ENCODE results near the gene RHOH. TPM values are rescaled to one million over a fixed set of nuclear protein-coding genes. Genes with fewer than 3 reads are reported as not detected.

RHOH gene
- total and polyA plus RNA-seq, 10 of the 15 experiments (the other 5 are each of a cell fraction or from before 2014, with no cell fraction given), result 46.5 to 120 (median 57.9) TPM

DNA sequence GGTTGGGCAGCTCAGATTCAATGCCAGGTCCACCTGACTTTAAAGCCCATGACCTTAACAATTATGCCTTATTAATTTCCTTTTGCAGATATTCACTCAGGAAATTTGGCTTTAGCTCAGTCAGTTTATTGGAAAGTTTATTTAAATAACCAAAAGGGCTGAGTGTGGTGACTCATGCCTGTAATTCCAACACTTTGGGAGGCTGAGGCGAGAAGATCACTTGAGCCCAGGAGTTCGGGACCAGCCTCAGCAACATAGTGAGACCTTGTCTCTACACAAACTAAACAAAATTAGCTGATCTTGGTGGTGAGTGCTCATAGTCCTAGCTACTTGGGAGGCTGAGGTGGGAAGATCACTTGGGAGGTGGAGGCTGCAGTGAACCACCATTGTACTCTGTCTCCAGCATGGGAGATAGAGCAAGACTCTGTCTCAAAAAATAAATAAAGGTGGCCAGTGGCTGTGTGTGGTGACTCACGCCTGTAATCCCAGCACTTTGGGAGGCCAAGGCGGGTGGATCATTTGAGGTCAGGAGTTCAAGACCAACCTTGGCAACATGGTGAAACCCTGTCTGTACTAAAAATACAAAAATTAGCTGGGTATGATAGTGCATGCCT, 43.3 kb downstream of the RHOH start:
- Histone ChIP-seq H3K79me2 (ENCODE audit: control insufficient read depth, insufficient read depth, low read length) (peaks cover 68% of the 10 kb centered on the region), H3K9ac (ENCODE audit: control insufficient read depth, insufficient read depth, low read length) (no peak overlapping the region), H3K4me1 (ENCODE audit: control insufficient read depth, insufficient read depth, low read length) (no peaks in the 10 kb centered on the region), H3K4me3 (no peak overlapping the region), H2AFZ (ENCODE audit: control insufficient read depth, low read depth, low read length) (no peak overlapping the region), H3K4me2 (ENCODE audit: control insufficient read depth, insufficient read depth) (no peak overlapping the region), H3K9me3 (replicated peaks; ENCODE audit: control insufficient read depth, insufficient read depth, low read length) (no peaks in the 10 kb centered on the region), H4K20me1 (ENCODE audit: control insufficient read depth, insufficient read depth) (peaks cover 11% of the 10 kb centered on the region), H3K36me3 (ENCODE audit: control insufficient read depth in 2 of 2, insufficient read depth in 2 of 2, low read length in 1 of 2) (peaks cover 26 to 64% of the 10 kb centered on the region in 2 experiments), H3K27me3 (replicated peaks in 1 of 2; ENCODE audit: control insufficient read depth in 2 of 2, insufficient read depth in 2 of 2, low read length in 1 of 2) (no peaks in the 10 kb centered on the region), H3K27ac (ENCODE audit: control insufficient read depth, insufficient read depth) (no peak overlapping the region)
- POLR2A ChIA-PET, result no interaction called here
- FAIRE-seq, result peak; percentile 64
- CTCF ChIA-PET, result interaction anchor here (0.8 to 1.8 kb wide), 4 partner anchors 11 to 688 kb away, joined by 3 to 5 read pairs (median 4); no protein-coding TSS in a partner anchor
- in situ Hi-C loops (cut with MboI), result no loop called here
- no peak for ATAC-seq
- WGBS (ENCODE audit: insufficient coverage, insufficient replicate concordance, low lambda C conversion rate, missing lambda C conversion rate), result 98% methylated on average over 4 of the region's 4 CpGs
- RAD21 ChIA-PET (ENCODE audit: unreplicated experiment), result no interaction called here
- intact Hi-C loops (cut with micrococcal nuclease; ENCODE audit: unreplicated experiment), result no loop called here
- SMC1A ChIA-PET (ENCODE audit: uncharacterized antibody, unreplicated experiment), result interaction anchor here (0.8 to 1.9 kb wide), 3 partner anchors 18 to 68 kb away, joined by 3 to 7 read pairs (median 5); no protein-coding TSS in a partner anchor
- BruUV-seq (replicated peaks), result no TSS peak
- no peak for DNase-seq (ENCODE audit: low read depth, low spot score)
- TF ChIP-seq ZNF622 (IDR thresholded peaks at IDR 0.05) (no peak), TCF7 (IDR thresholded peaks at IDR 0.05; ENCODE audit: borderline replicate concordance) (no peak), ZNF24 (IDR thresholded peaks at IDR 0.05) (no peak), FOS (IDR thresholded peaks at IDR 0.05; ENCODE audit: borderline replicate concordance, extremely low read depth, insufficient read length) (no peak), ESRRA (IDR thresholded peaks at IDR 0.05; ENCODE audit: low read length) (no peak), CBFB (IDR thresholded peaks at IDR 0.05; ENCODE audit: low read depth) (no peak), ZNF207 (IDR thresholded peaks at IDR 0.05; ENCODE audit: borderline replicate concordance) (no peak), POLR2AphosphoS5 (IDR thresholded peaks at IDR 0.05; ENCODE audit: low read length) (no peak; the same call in 1 of the 2 replicates), STAT3 (IDR thresholded peaks at IDR 0.05; ENCODE audit: low read depth, low read length) (no peak), TBL1XR1 (IDR thresholded peaks at IDR 0.05; ENCODE audit: low read depth, low read length) (no peak), BACH1 (IDR thresholded peaks at IDR 0.05; ENCODE audit: borderline replicate concordance) (no peak), KAT2A (conservative IDR thresholded peaks at IDR 0.05; ENCODE audit: control insufficient read depth, low read depth, low read length) (no peak), NBN (IDR thresholded peaks at IDR 0.05) (no peak), FOXK2 (IDR thresholded peaks at IDR 0.05) (no peak), ZNF217 (IDR thresholded peaks at IDR 0.05) (no peak), CHD4 (IDR thresholded peaks at IDR 0.05) (no peak), SIX5 (IDR thresholded peaks at IDR 0.05; ENCODE audit: low read depth, low read length, severe bottlenecking) (no peak), BCL11A (IDR thresholded peaks at IDR 0.05; ENCODE audit: low read depth, low read length) (no peak)
- TF ChIP-seq, protein P1, sequence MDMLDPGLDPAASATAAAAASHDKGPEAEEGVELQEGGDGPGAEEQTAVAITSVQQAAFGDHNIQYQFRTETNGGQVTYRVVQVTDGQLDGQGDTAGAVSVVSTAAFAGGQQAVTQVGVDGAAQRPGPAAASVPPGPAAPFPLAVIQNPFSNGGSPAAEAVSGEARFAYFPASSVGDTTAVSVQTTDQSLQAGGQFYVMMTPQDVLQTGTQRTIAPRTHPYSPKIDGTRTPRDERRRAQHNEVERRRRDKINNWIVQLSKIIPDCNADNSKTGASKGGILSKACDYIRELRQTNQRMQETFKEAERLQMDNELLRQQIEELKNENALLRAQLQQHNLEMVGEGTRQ (IDR thresholded peaks at IDR 0.05; ENCODE audit: borderline replicate concordance, low read depth, low read length), result no peak
- TF ChIP-seq, protein P2, sequence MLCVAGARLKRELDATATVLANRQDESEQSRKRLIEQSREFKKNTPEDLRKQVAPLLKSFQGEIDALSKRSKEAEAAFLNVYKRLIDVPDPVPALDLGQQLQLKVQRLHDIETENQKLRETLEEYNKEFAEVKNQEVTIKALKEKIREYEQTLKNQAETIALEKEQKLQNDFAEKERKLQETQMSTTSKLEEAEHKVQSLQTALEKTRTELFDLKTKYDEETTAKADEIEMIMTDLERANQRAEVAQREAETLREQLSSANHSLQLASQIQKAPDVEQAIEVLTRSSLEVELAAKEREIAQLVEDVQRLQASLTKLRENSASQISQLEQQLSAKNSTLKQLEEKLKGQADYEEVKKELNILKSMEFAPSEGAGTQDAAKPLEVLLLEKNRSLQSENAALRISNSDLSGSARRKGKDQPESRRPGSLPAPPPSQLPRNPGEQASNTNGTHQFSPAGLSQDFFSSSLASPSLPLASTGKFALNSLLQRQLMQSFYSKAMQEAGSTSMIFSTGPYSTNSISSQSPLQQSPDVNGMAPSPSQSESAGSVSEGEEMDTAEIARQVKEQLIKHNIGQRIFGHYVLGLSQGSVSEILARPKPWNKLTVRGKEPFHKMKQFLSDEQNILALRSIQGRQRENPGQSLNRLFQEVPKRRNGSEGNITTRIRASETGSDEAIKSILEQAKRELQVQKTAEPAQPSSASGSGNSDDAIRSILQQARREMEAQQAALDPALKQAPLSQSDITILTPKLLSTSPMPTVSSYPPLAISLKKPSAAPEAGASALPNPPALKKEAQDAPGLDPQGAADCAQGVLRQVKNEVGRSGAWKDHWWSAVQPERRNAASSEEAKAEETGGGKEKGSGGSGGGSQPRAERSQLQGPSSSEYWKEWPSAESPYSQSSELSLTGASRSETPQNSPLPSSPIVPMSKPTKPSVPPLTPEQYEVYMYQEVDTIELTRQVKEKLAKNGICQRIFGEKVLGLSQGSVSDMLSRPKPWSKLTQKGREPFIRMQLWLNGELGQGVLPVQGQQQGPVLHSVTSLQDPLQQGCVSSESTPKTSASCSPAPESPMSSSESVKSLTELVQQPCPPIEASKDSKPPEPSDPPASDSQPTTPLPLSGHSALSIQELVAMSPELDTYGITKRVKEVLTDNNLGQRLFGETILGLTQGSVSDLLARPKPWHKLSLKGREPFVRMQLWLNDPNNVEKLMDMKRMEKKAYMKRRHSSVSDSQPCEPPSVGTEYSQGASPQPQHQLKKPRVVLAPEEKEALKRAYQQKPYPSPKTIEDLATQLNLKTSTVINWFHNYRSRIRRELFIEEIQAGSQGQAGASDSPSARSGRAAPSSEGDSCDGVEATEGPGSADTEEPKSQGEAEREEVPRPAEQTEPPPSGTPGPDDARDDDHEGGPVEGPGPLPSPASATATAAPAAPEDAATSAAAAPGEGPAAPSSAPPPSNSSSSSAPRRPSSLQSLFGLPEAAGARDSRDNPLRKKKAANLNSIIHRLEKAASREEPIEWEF (IDR thresholded peaks at IDR 0.05; ENCODE audit: insufficient replicate concordance, low read depth, low read length), result no peak

Data from GM12878 (cell line).